A673 (cell line): ENCODE measurements around the gene GULP1. TPM values are rescaled to one million over a fixed set of nuclear protein-coding genes. Genes with fewer than 3 reads are reported as not detected.
A peak's percentile ranks its signal among the peaks of the same experiment; 100 is the strongest.

Experiments
- BruUV-seq: library from RNA; stranded (reverse); fragments of 400-500 nt; replicated peaks from 2 replicates; lab custom pipeline; 2021; lab: Mats Ljungman, UMichigan
- CTCF ChIA-PET: fragments of 300-600 bp; sonication (Branson Sonifier 250); formaldehyde crosslinking; loops from one replicate; lab custom pipeline; 2022; ENCODE audit warnings: antibody characterized with exemption; lab: Charles Lee
- POLR2A ChIA-PET: fragments of 300-600 bp; sonication (Branson Sonifier 250); formaldehyde crosslinking; loops from one replicate; lab custom pipeline; 2022; ENCODE audit warnings: antibody characterized with exemption; ENCODE audit not compliant: low non-redundant PET; lab: Charles Lee
- DNase-seq: peaks from one replicate; pipeline ENCODE4 v3.0.0-alpha.2; 2015; ENCODE audit warnings: low spot score
- H3K27ac ChIP-seq: fragments of 200-600 bp; sonication (generic); 2 replicates; pipeline ENCODE4 v1.5.1; 2016; ENCODE audit warnings: mixed run types, low read depth, mild to moderate bottlenecking, mixed read lengths, antibody characterized with exemption, low read length; ENCODE audit not compliant: poor library complexity, severe bottlenecking
- H3K27me3 ChIP-seq: fragments of 200-600 bp; sonication (generic); replicated peaks from 2 replicates; pipeline ENCODE4 v1.6.1; 2017; ENCODE audit warnings: mixed run types, low read depth, mild to moderate bottlenecking, mixed read lengths, antibody characterized with exemption, low read length; ENCODE audit not compliant: insufficient read depth, poor library complexity
- H3K36me3 ChIP-seq: fragments of 200-600 bp; sonication (generic); 2 replicates; pipeline ENCODE4 v1.6.1; 2016; ENCODE audit warnings: mixed run types, mild to moderate bottlenecking, mixed read lengths, antibody characterized with exemption, low read length; ENCODE audit not compliant: insufficient read depth, poor library complexity, severe bottlenecking
- H3K4me1 ChIP-seq: fragments of 200-600 bp; sonication (generic); 2 replicates; pipeline ENCODE4 v1.6.1; 2017; ENCODE audit warnings: mixed run types, mild to moderate bottlenecking, mixed read lengths, antibody characterized with exemption, low read length; ENCODE audit not compliant: insufficient read depth, poor library complexity, severe bottlenecking
- H3K4me3 ChIP-seq: fragments of 200-600 bp; sonication (generic); 2 replicates; pipeline ENCODE4 v1.5.1; 2016; ENCODE audit warnings: low read depth, mixed run types, mild to moderate bottlenecking, mixed read lengths, low read length; ENCODE audit not compliant: poor library complexity, severe bottlenecking
- H3K9me3 ChIP-seq: fragments of 200-600 bp; sonication (generic); 2 replicates; pipeline ENCODE4 v1.6.1; 2016; ENCODE audit warnings: mixed run types, low read depth, mild to moderate bottlenecking, mixed read lengths, antibody characterized with exemption, low read length; ENCODE audit not compliant: poor library complexity, severe bottlenecking
- EZH2 ChIP-seq: fragments of 200-600 bp; sonication (generic); IDR thresholded peaks from 2 replicates; pipeline ENCODE4 v1.6.1; 2017; ENCODE audit warnings: borderline replicate concordance, low read depth, mild to moderate bottlenecking, mixed read lengths, antibody characterized with exemption, low read length; ENCODE audit not compliant: poor library complexity, severe bottlenecking
- intact Hi-C: fragments of 100-400 bp; cut with micrococcal nuclease; formaldehyde crosslinking; loops from one replicate; pipeline ENCODE4 v1.10.0; 2022; ENCODE audit not compliant: unreplicated experiment
- total RNA-seq: library from RNA; stranded (reverse); gene quantifications from 2 replicates; pipeline ENCODE4 v1.2.3, GENCODE V29; 2021
- TF ChIP-seq, protein P1 (sequence below): fragments of 300-800, 200-600 bp; sonication (generic); conservative IDR thresholded peaks from 2 replicates; pipeline ENCODE4 v1.5.1; 2017; ENCODE audit warnings: low read depth, mild to moderate bottlenecking, antibody characterized with exemption, low read length, moderate library complexity, mixed read lengths

Gene GULP1
- total RNA-seq, 1 experiment from 2014 or later, result 7.2 TPM

DNA sequence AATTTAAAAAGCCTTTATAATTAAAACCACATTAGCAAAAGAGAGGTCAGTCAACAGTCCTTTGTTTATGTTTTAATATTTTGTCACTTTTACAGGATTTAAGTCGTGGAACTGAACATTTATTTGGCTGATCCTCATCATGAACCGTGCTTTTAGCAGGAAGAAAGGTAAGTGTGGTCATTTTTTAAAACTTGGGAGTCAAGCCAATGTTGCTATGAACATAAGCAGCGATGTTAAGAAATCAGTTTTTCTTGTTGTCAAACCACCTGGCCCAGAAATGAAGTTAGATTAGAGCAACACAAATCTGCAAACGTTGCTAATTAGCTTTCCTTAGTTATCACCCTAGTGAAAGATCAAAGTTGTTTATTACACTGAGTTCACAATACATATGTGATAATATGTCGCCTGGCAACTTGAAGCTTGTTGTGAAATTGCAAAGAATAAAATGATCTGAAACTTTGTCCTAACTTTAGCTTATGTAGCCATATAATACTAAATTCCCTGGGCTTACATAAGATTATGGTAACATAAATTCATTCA is 186.0 kb downstream of the GULP1 start:
- BruUV-seq, result no TSS peak
- Histone ChIP-seq H3K9me3 (no peaks in the 10 kb centered on the region), H3K27me3 (no peaks in the 10 kb centered on the region), H3K4me3 (no peak overlapping the region), H3K36me3 (no peaks in the 10 kb centered on the region), H3K4me1 (no peaks in the 10 kb centered on the region), H3K27ac (no peak overlapping the region)
- DNase-seq, result no peak
- intact Hi-C loops, result no loop called here
- CTCF ChIA-PET, result no interaction called here
- POLR2A ChIA-PET, result no interaction called here
- no peak for TF ChIP-seq EZH2
- TF ChIP-seq, protein P1, sequence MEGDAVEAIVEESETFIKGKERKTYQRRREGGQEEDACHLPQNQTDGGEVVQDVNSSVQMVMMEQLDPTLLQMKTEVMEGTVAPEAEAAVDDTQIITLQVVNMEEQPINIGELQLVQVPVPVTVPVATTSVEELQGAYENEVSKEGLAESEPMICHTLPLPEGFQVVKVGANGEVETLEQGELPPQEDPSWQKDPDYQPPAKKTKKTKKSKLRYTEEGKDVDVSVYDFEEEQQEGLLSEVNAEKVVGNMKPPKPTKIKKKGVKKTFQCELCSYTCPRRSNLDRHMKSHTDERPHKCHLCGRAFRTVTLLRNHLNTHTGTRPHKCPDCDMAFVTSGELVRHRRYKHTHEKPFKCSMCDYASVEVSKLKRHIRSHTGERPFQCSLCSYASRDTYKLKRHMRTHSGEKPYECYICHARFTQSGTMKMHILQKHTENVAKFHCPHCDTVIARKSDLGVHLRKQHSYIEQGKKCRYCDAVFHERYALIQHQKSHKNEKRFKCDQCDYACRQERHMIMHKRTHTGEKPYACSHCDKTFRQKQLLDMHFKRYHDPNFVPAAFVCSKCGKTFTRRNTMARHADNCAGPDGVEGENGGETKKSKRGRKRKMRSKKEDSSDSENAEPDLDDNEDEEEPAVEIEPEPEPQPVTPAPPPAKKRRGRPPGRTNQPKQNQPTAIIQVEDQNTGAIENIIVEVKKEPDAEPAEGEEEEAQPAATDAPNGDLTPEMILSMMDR, result no peak

DNA sequence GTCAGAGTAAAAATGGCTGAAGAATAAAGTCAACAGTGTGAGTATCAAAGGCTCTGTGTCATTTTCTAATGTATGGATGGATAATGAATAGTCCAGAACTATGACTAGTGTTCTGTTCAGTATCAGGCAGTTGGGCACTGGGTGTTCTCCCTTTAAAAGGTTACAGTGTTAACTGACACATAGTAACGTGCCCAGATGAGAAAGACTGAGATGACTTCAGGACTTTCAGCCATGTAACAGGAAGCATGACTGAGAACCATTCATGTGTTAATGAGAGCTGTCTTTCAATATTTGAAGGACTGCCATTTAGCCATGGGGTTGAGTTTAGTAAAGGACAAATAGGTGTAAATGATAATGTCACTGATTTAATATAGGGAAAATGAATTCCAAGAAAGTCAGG is 187.1 kb downstream of the GULP1 start:
- Histone ChIP-seq H3K4me3 (no peak overlapping the region), H3K4me1 (no peaks in the 10 kb centered on the region), H3K9me3 (no peaks in the 10 kb centered on the region), H3K27ac (no peak overlapping the region), H3K27me3 (no peaks in the 10 kb centered on the region), H3K36me3 (no peaks in the 10 kb centered on the region)
- intact Hi-C loops, result no loop called here
- ChIA-PET POLR2A (no interaction called here), CTCF (no interaction called here)
- peak; percentile 12 for DNase-seq
- no peak for TF ChIP-seq EZH2
- TF ChIP-seq, protein P1, result no peak
- BruUV-seq, result no TSS peak

DNA sequence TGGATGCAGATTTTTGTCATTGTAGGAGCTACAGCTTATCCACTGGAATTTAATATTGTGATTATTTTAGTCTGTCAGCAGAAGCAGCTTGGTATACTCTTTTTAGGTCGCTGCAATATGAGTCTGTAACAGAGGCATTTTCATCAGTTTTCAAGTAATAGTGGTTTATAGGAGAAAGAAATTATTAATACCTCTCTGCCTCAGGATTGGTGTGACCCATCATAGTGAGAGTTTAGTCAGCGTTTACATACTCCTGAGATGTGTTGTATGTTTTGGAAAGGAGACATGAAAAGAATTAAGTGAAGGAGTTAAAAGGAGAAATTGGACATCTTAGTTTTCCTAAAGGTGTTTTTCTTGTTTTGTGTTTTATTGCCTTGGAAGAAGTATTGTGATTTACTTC is 189.8 kb downstream of the GULP1 start:
- no peak for DNase-seq
- intact Hi-C loops, result no loop called here
- ChIA-PET POLR2A (no interaction called here), CTCF (no interaction called here)
- H3K9me3 ChIP-seq, result no peaks in the 10 kb centered on the region
- BruUV-seq, result no TSS peak
- TF ChIP-seq EZH2, result no peak
- no peaks in the 10 kb centered on the region for H3K4me1 ChIP-seq
- no peaks in the 10 kb centered on the region for H3K36me3 ChIP-seq
- H3K27ac ChIP-seq, result no peak overlapping the region
- no peaks in the 10 kb centered on the region for H3K27me3 ChIP-seq
- H3K4me3 ChIP-seq, result no peak overlapping the region

DNA sequence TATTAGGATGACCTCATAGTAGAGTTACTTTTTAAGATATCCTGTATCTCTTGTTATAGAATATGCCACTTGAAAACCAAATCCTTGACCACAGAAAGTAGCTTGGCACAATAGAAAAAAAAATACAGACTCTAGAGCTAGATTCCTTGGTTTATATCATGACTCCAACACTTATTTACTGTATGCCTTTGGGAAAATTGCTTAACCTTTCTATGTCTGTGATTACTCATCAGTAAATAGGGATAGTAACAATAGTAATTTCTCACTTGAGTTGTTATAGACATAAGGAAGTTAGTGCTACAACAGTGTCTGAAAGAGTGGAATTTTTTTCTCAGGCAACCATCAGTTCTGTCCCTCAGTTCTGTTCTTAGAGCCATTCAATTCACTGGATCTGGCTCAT is 193.8 kb downstream of the GULP1 start:
- TF ChIP-seq EZH2, result no peak
- TF ChIP-seq, protein P1, result no peak
- Histone ChIP-seq H3K4me3 (no peak overlapping the region), H3K9me3 (no peaks in the 10 kb centered on the region), H3K27ac (no peak overlapping the region), H3K4me1 (no peaks in the 10 kb centered on the region), H3K27me3 (no peaks in the 10 kb centered on the region), H3K36me3 (no peaks in the 10 kb centered on the region)
- no TSS peak for BruUV-seq
- intact Hi-C loops, result no loop called here
- ChIA-PET POLR2A (no interaction called here), CTCF (no interaction called here)
- DNase-seq, result no peak
